Measurements from ENCODE around the gene TYK2.

TYK2 gene

DNA sequence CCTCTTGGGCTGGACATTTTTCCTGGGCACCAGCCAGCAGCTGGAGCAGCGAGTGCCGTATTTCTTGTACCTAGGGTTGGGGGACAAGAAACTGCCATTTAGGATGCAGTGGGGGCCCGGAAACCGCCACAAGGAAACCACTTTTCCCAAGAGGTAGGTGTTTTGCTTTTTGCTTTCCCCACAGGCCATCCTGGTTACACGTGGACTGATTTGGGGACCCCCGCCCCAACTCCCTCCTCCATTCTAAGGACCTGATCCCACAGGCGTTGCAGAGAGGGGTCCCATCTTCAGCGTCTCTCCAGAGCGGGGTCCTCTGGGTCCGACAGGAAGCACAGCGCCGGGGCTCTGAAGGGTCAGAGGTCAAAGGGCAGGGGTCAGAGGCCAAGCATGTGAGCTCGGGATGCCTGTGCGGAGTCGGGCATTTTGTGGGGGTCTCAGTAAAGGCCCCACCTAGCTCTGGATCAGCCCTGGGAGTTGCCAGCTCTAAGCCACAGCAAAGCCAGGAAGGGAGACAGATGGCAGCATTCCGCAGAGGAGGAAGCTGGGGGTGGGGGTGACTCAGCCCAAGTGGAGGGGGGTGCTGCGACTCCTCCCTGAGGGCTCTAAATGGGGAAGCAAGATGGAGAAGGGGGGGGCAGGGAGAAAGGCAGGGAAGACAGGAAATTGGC lies 75.1 kb downstream of the TYK2 start:
- no peak for DNase-seq
